GM18861 (cell line): ENCODE measurements around the gene NRF1.

ENCODE experiments used
- ATAC-seq: cut with Tn5 transposase; IDR thresholded peaks from one replicate; pipeline ENCODE4 v1.9.1; 2021; ENCODE audit not compliant: unreplicated experiment

Gene NRF1

DNA sequence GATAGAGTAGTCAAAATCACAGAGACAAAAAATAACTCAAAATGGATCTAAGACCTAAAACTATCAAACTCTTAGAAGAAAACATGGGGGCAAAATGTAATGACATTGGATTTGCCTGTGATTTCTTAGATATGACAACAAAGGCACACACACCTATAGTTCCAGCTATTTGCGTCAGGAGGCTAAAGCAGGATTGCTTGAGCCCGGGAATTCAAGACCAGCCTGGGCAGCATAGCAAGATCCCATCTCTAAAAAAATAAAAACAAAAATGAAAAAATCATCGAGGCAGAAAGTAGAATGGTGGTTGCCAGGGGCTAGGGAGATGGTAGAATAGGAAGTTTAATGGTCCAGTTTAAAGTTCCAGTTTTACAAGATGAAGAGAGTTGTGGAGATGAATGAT, 113.3 kb downstream of the NRF1 start:
- no peak for ATAC-seq

GRCh38 chr7:129728875-129729467, 117.5 kb downstream of the NRF1 start:
- ATAC-seq = no peak

- no peak for ATAC-seq
These were observed 118.0 kb downstream of the NRF1 start for GRCh38 chr7:129729511-129729910.

GRCh38 chr7:129730159-129730558, 118.6 kb downstream of the NRF1 start:
- no peak for ATAC-seq

GRCh38 chr7:129734400-129734799, 122.9 kb downstream of the NRF1 start:
- no peak for ATAC-seq

GRCh38 chr7:129739427-129739826, 127.9 kb downstream of the NRF1 start:
- no peak for ATAC-seq

GRCh38 chr7:129740574-129741410, 129.3 kb downstream of the NRF1 start:
- no peak for ATAC-seq

- no peak for ATAC-seq
These were observed 130.3 kb downstream of the NRF1 start for GRCh38 chr7:129741743-129742213.

DNA sequence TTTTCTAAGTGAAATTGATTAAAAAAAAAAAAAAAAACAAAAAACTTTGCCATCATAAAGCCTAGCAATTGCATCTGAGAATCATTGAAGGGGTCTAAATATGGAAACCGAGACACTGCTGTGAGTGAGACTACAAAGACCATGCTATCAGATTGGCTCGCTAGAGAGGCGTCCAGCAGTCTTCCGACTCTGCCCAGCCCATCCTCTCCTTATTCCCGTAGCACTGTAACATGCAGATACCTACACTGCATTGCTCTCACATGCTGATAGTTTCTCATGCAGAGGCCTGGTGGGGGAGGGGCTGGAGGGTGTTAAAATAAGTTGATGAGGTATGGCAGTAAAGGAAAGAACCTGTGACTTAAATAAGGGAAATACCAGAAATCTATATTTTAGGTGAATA, 130.7 kb downstream of the NRF1 start:
- no peak for ATAC-seq

- no peak for ATAC-seq
These were observed 135.5 kb downstream of the NRF1 start for GRCh38 chr7:129746857-129747529.

GRCh38 chr7:129748356-129749109, 137.0 kb downstream of the NRF1 start:
- ATAC-seq = no peak

DNA sequence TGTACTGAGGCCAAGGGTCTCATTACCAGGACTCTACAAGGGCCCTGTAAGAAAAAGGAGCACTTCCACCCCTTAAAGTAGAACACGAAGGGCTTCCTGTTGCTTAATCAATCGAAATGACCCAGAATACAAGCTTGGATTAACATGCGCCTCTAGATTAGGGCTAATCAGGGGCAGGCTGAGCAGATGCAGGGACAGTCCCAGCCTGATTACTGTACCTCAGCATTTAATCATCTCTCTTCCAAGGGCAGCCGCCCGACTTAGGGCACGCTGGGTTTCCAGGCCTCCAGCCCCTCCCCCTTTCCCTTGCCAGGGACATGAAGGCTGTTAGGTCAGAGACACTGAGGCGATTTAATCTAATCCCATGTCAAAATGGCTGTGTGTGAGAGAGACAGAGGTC, 138.6 kb downstream of the NRF1 start:
- ATAC-seq = no peak

DNA sequence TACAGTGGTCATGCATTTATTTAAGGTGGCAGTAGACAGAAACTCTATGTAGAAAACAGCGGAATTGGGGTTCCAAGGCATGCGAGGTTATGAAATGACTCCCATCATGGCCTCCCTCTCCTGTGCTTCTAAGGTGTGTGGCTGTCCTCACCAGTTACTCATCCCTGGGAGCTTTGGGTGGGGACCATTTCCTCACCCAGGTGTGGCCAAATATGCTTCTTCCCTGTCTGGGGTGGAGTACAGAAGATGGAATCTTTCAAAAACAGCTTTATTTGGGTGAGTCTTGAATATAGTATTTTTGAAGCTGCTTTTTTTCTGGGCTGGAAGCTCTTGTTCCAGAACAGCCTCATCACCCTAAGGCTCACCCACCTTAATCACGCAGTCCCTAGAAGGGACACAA, 139.0 kb downstream of the NRF1 start:
- ATAC-seq = no peak

- ATAC-seq = no peak
These were observed 140.4 kb downstream of the NRF1 start for GRCh38 chr7:129751916-129752315.

DNA sequence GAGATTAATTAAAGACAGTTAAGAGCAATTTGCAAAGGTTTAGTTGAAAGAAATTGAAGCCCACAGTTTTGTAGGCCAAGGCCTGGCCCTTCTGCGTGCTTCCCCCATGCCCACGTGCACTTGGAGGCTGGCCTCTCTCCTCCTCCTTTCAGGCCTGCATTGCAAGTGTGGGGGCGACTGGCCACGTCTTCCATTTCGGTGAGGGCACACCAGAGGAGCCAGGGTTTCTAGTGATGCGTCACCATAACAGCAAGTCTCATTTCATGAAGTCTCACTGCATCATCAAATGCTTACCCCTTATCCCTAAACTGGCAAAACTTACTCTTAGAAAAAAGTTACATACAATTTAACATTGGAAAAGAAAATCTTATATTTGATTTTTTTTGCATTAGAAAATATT, 141.2 kb downstream of the NRF1 start:
- ATAC-seq = no peak

DNA sequence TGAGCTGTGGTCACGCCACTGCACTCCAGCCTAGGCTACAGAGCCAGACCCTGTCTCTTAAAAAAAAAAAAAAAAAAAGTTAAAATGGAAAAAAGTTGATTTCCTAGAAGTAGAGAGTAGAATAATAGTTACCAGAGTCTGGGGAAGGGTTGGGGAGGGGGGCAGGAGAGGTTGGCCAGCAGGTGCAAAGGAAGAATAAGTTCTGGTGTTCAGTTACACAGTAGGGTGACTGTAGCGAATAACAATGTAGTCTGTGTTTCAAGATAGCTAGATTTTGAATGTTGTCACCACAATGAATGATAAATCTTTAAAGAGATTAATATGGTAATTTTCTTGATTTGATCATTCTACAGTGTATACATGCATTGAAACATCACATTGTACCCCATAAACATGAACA, 142.9 kb downstream of the NRF1 start:
- no peak for ATAC-seq

GRCh38 chr7:129757991-129758390, 146.5 kb downstream of the NRF1 start:
- ATAC-seq = no peak

GRCh38 chr7:129762387-129762969, 151.0 kb downstream of the NRF1 start:
- ATAC-seq = no peak

- no peak for ATAC-seq
These were observed 152.9 kb downstream of the NRF1 start for GRCh38 chr7:129764247-129765084.

GRCh38 chr7:129765352-129765751, 153.8 kb downstream of the NRF1 start:
- no peak for ATAC-seq
